HuH-7 (cell line): ENCODE results near the gene AKAP1.

Experiments used
- DNase-seq: peaks from one replicate; pipeline ENCODE4 v3.0.0; 2011; ENCODE audit warnings: low spot score

Gene AKAP1

GRCh38 chr17:57130708-57131461, 45.8 kb downstream of the AKAP1 start:
- peak; percentile 97 for DNase-seq

- DNase-seq: no peak
Observed at GRCh38 chr17:57132663-57133062, 47.6 kb downstream of the AKAP1 start.

- no peak for DNase-seq
Observed at GRCh38 chr17:57133486-57133885, 48.4 kb downstream of the AKAP1 start.

- no peak for DNase-seq
Observed at GRCh38 chr17:57135026-57135788, 50.2 kb downstream of the AKAP1 start.

- DNase-seq: no peak
Observed at GRCh38 chr17:57135789-57136291, 50.8 kb downstream of the AKAP1 start.

- no peak for DNase-seq
Observed at GRCh38 chr17:57136355-57136754, 51.3 kb downstream of the AKAP1 start.

- no peak for DNase-seq
Observed at GRCh38 chr17:57138030-57138911, 53.2 kb downstream of the AKAP1 start.

GRCh38 chr17:57138956-57139576, 54.0 kb downstream of the AKAP1 start:
- DNase-seq: no peak

- no peak for DNase-seq
Observed at GRCh38 chr17:57140316-57140715, 55.3 kb downstream of the AKAP1 start.

- DNase-seq: no peak
Observed at GRCh38 chr17:57142925-57143324, 57.9 kb downstream of the AKAP1 start.

- DNase-seq: no peak
Observed at GRCh38 chr17:57143361-57143760, 58.3 kb downstream of the AKAP1 start.

- DNase-seq: no peak
Observed at GRCh38 chr17:57143919-57144318, 58.9 kb downstream of the AKAP1 start.

- DNase-seq: no peak
Observed at GRCh38 chr17:57144567-57144966, 59.5 kb downstream of the AKAP1 start.

- no peak for DNase-seq
Observed at GRCh38 chr17:57145347-57145746, 60.3 kb downstream of the AKAP1 start.

GRCh38 chr17:57146273-57146672, 61.2 kb downstream of the AKAP1 start:
- no peak for DNase-seq

GRCh38 chr17:57151798-57152197, 66.8 kb downstream of the AKAP1 start:
- DNase-seq: no peak

GRCh38 chr17:57152967-57153528, 68.0 kb downstream of the AKAP1 start:
- no peak for DNase-seq

GRCh38 chr17:57154921-57155320, 69.9 kb downstream of the AKAP1 start:
- no peak for DNase-seq

- DNase-seq: no peak
Observed at GRCh38 chr17:57158325-57158724, 73.3 kb downstream of the AKAP1 start.

GRCh38 chr17:57158795-57159194, 73.7 kb downstream of the AKAP1 start:
- DNase-seq: no peak

- DNase-seq: no peak
Observed at GRCh38 chr17:57160624-57161023, 75.6 kb downstream of the AKAP1 start.

- DNase-seq: no peak
Observed at GRCh38 chr17:57164814-57165213, 79.8 kb downstream of the AKAP1 start.
